ENCODE results near the gene CASP5. TPM values are rescaled to one million over a fixed set of nuclear protein-coding genes. Genes with fewer than 3 reads are reported as not detected.

The CASP5 gene
- total and polyA plus RNA-seq, 2 of the 4 experiments (the other 2 are of a cell fraction), result not detected

- no peak overlapping the region for H3K14ac ChIP-seq (replicated peaks; ENCODE audit: low read depth, low read length)
- peaks cover 18 to 46% of the 10 kb centered on the region in 2 experiments for H3K79me1 ChIP-seq (ENCODE audit: low read depth in 1 of 2, low read length in 2 of 2)
- no CpG with 5 or more reads among the region's 1 CpG for WGBS, 2 experiments (ENCODE audit: extremely low coverage in 2 of 2, insufficient read length in 1 of 2)
- no TSS peak for BruUV-seq (replicated peaks)
- no peak for ATAC-seq (ENCODE audit: low read depth)
- H3K27ac ChIP-seq (ENCODE audit: insufficient read depth, low read length), result no peak overlapping the region
- no peak overlapping the region for H3K56ac ChIP-seq (ENCODE audit: extremely low read depth, insufficient read depth, low read length)
- no peak overlapping the region for H2AFZ ChIP-seq (replicated peaks; ENCODE audit: low read length, poor library complexity)
- intact Hi-C loops (cut with micrococcal nuclease), result loop anchor here (10.0 kb wide), 1 partner anchor 359 kb away; no protein-coding TSS in a partner anchor
- H4K20me1 ChIP-seq (ENCODE audit: insufficient read depth, low read length), result no peaks in the 10 kb centered on the region
- H4K5ac ChIP-seq (ENCODE audit: low read depth, low read length), result no peak overlapping the region
- H2BK120ac ChIP-seq (ENCODE audit: low read depth, low read length), result no peak overlapping the region
- no peak overlapping the region for H2AK9ac ChIP-seq (replicated peaks; ENCODE audit: low read depth, low read length, poor library complexity)
- H2BK20ac ChIP-seq (ENCODE audit: low read depth, low read length), result no peak overlapping the region
- no peak for DNase-seq
- no peak overlapping the region for H2BK5ac ChIP-seq (ENCODE audit: low read depth, low read length, poor library complexity, severe bottlenecking)
- no peak overlapping the region for H3K4me3 ChIP-seq (ENCODE audit: insufficient read depth, low read depth, low read length)
- no peak overlapping the region for H3K18ac ChIP-seq (ENCODE audit: low read depth, low read length)
- no peak overlapping the region for H4K8ac ChIP-seq (ENCODE audit: low read depth in 2 of 2, low read length in 2 of 2)
- no peak overlapping the region for H2BK15ac ChIP-seq (ENCODE audit: low read depth, low read length)
- H3K4ac ChIP-seq (ENCODE audit: low read depth, low read length), result no peak overlapping the region
- dilution Hi-C loops (cut with HindIII; ENCODE audit: low sequenced_read_pairs, unreplicated experiment), result no loop called here
- 0 out of 2 replicates have a peak, but pooled peaks cover 3% of the 10 kb centered on the region for H3K9me3 ChIP-seq (ENCODE audit: control insufficient read depth, insufficient read depth, low read length)
- no peak for TF ChIP-seq CEBPB (IDR thresholded peaks at IDR 0.05; ENCODE audit: low read depth, low read length)
- TF ChIP-seq MAZ (IDR thresholded peaks at IDR 0.05; ENCODE audit: borderline replicate concordance, low read depth, low read length), result no peak
- no peak for TF ChIP-seq CHD1 (IDR thresholded peaks at IDR 0.05; ENCODE audit: low read depth, low read length)
- TF ChIP-seq USF2 (IDR thresholded peaks at IDR 0.05; ENCODE audit: low read depth, low read length), result no peak
- TF ChIP-seq POLR2A (IDR thresholded peaks at IDR 0.05; ENCODE audit: low read depth, low read length), result no peak
- no peak for TF ChIP-seq RFX5 (IDR thresholded peaks at IDR 0.05; ENCODE audit: low read depth, low read length)
- TF ChIP-seq RAD21 (IDR thresholded peaks at IDR 0.05; ENCODE audit: low read length), result no peak
- TF ChIP-seq MAFK (IDR thresholded peaks at IDR 0.05; ENCODE audit: low read depth, low read length), result no peak
- in situ Hi-C loops (cut with MboI; ENCODE audit: low sequenced_read_pairs), result no loop called here
- H3K9me1 ChIP-seq (ENCODE audit: insufficient read depth, low read length), result no peaks in the 10 kb centered on the region
- H4K91ac ChIP-seq (ENCODE audit: insufficient read depth, low read depth, low read length), result no peak overlapping the region
- peaks cover 15% of the 10 kb centered on the region for H3K36me3 ChIP-seq (ENCODE audit: control insufficient read depth, insufficient read depth, low read length)
- H2AK5ac ChIP-seq (ENCODE audit: low read depth, low read length), result no peak overlapping the region
- CTCF ChIA-PET, result no interaction called here
- H3K23ac ChIP-seq (ENCODE audit: low read depth, low read length), result no peak overlapping the region
- peaks cover 8% of the 10 kb centered on the region; the same call in 1 of the 2 replicates for H3K4me1 ChIP-seq (ENCODE audit: control insufficient read depth, insufficient read depth, low read length)
- POLR2A ChIA-PET (ENCODE audit: unreplicated experiment), result interaction anchor here (0.7 kb wide), 1 partner anchor 230 kb away, joined by 4 read pairs; no protein-coding TSS in a partner anchor
- H3K4me2 ChIP-seq (ENCODE audit: low read depth, low read length), result no peak overlapping the region
- H3K27me3 ChIP-seq (ENCODE audit: control insufficient read depth, insufficient read depth, low read length), result no peaks in the 10 kb centered on the region
- H3K9ac ChIP-seq (ENCODE audit: low read depth, low read length), result no peak overlapping the region
These were observed 58.7 kb downstream of the CASP5 start for GRCh38 chr11:104964247-104964646.

Measured in IMR-90 (cell line).